Activated T-cell treated with anti-CD3 and anti-CD28 coated beads, Interleukin-2, amount 50 U/mL, for 1 hour (primary cell): ENCODE measurements around the gene NOVA2.
A peak's percentile ranks its signal among the peaks of the same experiment; 100 is the strongest.

Experiments
- DNase-seq: peaks from one replicate; pipeline ENCODE4 v3.0.0-alpha.2; 2020

The NOVA2 gene

DNA sequence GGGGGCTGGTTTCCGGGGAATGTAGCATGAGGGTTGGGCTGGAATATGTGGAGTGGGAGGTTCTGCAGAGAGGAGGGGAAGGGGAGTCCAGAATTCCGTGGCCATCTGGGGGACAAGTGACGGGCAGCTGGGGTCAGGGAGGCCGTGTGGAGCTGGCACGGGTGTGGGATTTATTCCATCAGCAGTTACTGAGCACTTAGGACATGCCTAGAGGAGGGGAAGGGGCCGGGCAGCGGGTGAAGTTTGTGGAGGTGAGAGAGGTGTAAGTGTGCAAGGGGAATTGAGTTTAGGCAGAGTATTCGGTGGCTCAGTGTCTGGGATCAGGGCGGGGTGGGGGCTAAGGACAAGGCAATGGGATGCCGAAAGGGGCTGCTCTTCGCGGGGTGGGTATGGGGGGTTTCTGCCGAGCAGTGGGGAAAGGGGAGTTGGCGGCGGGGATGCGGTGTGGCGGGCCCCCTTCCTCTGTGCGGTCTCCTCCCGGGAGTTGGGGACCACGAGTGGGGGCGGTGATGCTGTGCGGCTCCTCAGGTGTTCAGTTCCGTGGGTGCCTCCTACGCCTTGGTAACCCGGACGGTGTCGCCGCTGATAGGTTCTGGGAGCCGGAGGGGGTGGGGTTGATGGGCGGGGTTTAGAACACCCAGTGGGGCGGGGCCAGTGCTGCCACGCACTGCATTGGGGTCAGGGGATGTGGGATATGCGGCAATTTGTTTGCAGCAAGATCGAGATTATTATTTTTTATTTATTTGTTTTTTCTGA, 27.0 kb upstream of the NOVA2 start:
- peak; percentile 75 for DNase-seq

DNA sequence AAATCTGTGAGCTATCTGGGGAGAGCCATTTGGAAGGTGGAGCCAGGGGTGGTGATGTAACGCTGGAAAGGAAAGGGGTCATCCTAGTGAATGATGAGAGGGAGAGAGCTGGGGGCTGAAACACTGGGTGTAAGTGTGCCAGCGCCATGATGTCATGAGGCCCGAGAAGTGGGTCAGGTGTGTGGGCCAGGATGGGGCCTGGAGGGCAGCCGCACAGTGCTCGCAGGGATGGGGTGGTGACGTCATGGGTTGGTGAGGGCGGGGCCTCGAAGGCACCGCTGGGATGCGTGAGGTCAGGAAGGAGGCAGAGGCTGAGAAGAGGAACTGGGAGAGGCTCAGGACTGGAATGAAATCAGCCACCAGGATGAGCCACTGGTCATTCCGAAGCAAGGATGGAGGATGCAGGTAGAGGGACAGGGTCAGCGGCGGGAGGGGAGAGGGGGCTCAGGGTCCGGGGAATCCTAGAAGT, 26.0 kb upstream of the NOVA2 start:
- DNase-seq = no peak

DNA sequence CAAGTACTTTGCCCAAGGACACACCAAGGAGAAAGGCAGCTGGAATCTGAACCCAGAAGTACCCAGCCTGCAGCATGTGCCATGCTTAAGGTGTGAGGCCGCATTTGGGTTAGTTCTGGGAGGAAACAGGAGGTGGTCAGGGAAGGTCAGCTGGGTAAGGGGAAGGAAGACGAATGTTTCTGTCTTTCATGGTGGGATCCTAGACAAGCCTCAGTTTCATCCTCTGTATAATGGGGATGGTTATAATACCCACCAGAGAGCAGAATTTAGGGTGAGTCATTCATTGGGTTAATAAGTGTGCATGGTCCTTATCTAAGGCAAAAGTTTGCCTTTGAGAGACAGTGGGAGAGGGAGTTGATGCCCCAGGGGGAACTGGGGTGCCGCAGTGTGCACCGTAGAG, 25.2 kb upstream of the NOVA2 start:
- no peak for DNase-seq

DNA sequence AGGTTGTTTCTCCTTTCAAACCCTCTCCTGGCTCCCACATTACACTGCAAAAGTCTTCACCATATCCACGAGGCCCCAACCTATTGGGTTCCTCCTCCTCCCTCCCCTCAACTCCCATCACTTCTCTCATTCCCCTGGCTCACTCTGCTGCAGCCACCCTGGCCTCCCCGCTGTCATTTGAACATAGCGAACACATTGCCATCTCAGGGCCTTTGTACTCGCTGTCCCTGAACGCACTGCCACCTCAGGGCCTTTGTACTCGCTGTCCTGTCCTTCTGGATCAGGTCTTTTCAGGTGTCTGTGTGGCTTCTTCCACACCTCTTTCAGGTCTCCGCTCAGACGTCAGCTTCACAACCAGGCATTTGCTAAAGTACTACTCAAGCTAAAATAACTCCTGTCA, 23.3 kb upstream of the NOVA2 start:
- DNase-seq = no peak

DNA sequence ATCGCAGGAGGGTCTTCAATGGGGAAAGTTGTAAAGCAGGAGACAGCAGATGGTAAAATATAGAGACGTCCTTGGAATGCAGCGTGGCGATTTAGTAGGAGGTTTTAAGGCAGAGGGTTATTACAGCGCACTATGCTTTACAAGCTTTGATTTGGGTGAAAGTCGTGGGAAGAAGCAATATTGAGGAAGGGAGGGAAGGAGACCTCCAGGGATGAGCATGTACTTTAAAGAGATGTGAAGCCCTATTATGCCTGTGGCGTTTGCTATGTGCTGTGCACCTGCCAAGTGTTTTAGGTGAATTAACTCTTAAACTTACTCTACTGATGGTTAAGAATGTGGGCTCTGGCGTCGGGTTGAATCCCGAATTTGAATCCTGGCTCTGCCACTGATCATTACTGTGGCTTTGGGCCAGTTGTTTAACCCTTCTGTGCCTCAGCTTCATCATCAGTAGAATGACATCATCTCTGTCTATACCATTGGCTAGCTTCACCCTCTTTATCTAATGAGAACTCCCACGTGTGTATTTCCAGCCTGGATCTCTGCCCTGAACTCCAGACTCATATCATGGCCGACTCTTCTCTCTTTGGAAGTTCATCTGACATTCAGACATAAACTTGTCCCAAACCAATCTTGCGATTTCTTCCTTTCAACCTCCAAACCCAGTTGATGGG, 22.2 kb upstream of the NOVA2 start:
- no peak for DNase-seq

DNA sequence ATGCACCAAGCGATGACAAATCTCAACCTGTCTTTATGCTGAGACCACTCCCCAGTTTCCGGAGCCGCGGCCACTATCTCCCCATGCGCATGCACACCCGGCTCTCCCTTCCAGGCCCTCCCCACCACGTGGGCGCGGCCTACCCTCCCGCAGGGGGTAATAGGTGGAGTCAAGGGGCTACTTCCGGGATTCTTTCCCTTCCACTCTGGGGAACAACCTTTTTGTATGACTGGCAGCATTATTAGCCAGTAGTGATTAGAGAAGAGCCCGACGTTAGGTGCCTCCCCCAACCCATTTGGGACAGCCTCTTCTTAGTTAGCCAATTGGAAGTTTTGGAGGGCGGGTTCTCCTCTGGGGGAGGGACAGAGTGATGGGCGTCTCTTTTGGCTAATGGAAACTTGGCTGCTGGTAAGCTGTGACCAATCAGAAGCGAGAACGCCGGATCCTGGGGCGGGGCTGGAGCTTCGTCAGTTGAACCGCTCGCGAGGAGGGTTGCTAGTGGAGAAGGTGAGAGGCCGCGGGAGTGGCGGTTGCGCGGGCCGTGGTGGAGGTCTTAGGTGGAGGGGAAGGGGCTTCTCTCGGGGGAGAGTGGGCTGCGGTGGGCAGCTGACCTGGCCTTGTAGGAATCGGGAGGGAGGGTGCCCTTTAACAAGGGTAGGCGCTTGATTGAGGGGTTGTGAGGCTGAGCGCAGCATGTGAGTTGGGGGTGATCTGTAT, 21.5 kb upstream of the NOVA2 start, which contains the start of gene CCDC61:
Gene CCDC61, plus strand, starts transcription at position 470 of the 717 bp plus-strand sequence. CDS start 7,552 bp downstream, outside the sequence.
- DNase-seq = peak; percentile 96

DNA sequence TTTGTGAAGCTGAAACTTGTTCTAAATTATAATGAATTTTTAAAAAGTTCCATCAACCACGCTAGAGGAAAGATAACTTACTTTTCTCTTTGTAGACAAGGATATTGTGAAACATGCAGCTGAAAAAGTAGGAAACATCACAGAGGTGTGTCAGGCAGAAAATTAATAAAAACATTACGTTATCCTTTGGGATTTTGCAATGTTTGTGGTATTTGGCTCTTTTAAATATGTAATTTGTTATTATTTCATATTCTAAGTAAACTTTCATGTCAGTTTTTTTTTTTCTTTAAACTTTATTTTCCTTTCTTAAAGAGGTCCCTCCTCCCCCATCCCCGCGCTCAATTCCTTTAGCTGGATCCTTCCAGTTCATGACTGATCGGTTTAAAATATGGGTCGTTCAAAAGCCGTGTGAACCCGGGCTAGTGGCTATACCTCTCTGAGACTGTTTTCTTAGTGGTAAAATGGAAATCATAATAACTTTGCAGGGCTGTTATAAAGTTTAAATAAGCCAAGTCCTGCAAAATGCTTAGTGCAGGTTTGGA, 20.9 kb upstream of the NOVA2 start:
- DNase-seq = no peak

DNA sequence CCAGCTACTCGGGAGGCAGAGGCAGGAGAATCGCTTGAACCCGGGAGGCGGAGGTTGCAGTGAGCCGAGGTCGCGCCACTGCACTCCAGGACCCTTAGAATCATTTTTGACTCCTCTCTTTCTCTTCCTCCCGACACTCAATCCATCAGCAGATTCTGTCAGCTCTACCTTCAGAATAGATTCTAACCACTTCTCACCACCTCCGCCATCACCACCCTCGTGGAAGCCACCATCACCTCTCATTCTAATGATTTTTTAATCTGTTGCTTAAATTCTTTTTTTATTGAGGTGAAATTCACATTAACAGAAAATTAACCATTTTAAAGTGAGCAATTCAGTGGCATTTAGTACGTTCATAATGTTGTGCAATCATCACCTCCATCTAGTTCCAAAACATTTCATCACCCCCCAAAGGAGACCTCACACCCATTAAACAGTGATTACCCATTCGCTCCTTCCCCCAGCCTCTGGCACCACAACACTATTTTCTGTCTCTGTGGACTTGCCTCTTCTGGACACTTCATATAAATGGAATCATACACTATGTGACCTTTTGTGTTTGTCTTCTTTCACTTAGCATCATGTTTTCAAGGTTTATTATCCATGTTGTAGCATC, 16.6 kb upstream of the NOVA2 start:
- no peak for DNase-seq

DNA sequence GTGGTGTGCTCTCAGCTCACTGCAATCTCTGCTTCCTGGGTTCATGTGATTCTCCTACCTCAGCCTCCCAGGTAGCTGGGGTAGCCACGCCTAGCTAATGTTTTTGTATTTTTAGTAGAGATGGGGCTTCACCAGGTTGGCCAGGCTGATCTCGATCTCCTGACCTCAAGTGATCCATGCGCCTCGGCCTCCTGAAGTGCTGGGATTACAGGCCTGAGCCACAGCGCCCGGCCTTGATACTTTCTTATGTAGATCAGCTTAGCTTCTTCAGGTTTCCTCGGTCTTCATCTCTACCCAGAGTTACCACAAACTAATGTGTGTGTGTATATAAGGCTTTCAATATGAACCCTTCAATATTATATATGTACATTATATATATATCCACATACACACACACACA, 11.7 kb upstream of the NOVA2 start:
- no peak for DNase-seq

DNA sequence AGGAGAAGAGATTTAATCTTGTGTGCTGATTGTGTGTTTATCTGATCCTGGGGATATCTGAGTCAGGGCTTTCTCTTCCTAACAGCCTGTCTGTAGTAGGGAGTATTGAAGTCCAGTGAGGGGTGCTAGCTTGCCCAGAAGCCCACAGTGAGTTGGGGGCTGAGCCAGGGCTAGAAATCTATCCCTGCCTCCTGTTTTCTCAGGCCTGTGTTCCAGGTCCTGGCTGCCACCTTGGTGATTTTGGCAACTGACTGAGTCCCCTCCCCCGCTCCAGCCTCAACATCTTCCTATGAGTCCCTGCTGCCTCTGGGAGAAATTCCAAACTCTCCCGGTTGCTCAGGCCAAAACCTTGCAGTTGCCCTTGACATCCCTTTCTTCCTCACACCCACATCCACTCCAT, 7.7 kb upstream of the NOVA2 start:
- DNase-seq = no peak

DNA sequence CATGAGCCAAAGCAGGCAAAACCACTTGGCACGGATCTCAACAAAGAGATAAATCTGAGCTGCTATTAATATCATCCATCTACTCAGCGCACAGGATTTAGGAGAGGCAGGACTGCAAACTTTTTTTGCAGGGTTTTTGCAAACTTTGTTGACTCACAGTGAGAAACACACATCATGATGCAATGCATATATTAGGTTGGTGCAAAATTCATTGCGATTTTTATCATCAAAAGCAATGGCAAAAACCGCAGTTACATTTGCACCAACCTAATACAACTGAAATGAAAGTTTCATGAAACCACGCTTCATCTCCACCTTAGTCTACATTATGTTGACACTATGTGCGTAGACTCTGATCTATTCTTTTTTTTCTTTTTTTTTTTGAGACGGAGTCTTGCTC, 4.5 kb upstream of the NOVA2 start:
- no peak for DNase-seq

DNA sequence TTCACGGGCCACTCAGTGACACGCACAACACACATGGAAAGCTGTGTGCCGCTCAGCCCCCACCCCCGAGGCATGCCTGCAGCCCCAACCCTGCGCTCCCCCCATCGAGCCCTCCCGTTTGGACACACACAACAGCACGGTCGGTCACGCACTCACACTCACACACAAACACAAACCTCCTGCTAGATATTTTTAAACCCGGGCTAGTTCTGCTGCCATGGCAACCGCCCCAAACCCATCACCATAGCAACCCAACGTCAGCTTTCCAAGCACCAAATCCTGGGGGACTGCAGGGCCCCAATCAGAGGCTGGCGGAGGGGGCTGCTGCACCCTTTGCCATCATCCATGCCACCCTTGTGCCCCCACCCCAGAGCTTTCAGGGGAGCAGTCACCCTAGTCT, 2.5 kb upstream of the NOVA2 start:
- DNase-seq = no peak

DNA sequence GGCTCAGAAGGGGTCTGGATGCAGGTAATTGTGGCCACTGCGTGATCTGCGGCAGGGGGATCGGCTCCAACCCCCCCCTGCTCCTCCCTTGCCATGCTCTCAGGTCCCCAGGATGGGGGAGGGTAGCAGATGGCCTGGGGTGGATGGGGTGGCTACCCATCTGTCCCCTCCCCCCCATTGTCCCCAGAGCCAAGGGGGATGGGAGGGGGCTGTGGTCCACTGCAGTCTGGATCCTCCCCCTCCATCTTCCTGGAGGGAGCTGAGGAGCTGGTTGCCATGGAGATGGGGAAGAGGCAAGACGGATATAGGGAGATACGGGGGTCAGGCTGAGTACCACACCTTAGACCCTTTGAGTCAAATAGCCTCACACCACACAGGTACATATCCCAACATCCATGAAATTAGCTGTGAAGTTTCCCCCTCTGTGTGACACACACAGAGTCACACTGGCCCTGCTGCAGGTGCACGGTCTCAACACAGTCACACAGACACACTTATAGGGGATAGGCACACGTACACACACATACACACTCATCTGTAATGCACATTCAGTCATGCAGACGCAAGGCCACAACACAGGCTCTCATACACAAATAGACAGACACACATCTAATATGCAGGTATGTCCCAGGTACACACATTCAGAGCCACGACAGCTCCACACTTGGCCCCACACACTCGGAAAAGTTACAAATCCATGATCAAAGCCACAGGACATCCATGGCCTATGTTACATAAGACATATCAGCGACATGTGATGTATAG, 1.8 kb upstream of the NOVA2 start:
- no peak for DNase-seq

DNA sequence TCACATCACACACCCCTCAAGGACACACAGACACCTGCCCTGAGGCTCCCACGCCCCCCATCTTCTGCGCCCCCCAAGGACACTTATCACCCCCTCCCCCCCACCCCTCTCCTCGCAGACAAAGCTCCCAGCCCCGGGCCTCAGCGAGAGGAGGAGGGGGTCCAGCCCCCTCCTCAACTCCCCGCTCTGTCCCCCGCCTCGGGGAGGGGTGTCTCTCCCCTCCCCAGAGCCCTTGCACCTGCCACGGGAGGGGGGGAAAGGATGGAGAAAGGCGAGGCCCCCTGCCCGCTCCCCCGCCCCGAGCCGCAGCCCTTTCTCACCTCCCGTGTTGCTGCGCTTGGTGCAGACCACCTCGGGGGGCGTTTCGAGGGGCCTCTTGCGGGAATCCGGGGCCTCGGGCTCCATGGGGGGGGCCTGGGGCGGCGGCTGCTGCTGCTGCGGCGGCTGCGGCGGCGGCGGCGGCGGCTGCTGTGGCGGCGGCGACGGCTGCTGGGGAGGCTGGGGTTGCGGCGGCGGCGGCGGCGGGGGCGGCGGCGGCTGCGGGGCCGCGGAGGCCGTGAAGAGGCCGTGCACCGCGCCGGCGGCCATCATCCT, 621 bp downstream of the NOVA2 start:
- peak; percentile 24 for DNase-seq

DNA sequence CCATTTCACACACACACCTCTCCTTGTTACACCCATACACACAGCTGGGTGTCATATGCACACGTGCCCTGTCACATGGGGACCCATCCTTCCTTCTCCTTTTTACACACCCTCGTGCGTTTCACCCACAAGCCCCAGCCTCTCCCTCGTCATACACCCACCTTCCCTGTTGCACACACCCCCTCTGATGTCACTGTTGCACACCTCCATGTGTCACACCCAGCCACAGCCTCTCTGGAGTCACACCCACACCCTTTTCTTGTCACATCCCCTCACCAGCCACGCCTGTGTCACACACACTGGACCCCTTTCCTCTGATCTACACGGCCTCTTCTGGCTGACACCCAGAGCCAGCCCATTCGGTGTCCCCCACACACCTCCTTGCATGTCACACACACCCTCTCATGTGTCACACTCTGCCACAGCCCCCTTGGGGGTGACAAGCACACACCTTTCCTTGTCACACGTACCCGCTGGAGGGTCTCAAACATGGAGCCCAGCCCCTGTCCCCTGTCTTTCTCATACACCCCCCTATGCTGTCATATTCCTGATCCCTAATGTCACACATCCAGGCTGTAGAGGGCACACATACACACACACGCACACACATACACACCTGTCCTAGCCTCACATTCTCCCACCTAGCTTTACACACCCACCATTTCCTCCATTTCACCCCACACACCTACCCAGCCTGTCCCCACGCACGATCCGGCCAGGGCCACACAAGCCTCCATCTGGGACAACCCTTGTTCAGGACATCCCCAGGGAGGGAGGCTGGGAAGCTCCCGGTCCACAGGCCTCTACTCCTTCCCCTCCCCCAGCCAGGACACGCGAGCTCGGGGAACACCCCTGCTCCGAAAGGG, 1.4 kb downstream of the NOVA2 start:
- DNase-seq = peak; percentile 26

DNA sequence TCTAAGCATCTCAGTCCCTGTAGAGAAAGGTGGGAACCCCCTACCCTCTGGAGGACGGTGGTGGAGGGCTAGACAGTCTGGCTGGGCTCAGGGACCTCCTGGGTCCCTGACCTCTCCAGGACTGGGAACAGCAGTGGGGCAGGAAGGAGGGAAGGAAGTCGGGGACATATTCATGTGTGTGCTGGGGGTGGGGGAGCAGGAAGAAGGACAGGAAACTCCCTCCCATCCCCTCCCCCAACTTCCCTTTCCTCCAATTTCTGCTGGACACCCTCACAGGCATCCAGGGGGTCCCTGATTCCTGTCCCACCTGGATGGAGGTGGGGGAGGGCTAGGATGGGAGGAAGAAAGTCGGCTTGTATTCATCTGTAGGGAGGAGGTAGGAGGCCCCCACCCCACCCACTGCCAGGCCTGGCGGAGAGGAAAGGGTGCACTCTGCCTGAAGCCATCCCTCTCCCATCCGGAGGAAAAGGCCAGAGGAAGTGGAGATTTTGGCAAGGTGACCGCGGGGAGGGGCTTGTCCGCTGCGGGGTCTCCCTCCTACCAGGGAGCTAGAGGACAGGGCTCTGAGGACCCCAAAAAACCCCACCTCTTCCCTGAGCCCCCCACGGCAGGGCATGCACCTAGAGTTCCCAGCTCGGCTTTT, 2.3 kb downstream of the NOVA2 start:
- DNase-seq = no peak

DNA sequence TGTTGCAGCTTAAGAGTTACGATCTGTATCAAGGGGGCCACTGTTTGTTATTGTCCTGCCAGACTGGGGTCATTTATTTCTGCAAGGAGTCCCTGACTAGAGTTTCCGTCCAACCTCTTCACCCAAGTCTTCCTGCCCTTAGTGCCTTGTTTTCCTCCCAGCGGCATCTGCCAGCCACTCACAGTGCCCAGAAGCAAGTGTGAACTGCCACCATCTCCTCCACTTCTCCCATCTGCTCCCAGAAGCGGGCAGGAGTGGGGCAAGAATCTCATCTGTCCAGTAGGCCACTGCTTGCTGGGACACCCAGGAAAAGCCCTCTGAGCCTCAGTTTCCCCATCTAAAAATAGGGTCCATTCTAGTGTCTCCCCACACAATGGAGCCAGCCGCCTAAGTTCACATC, 4.0 kb downstream of the NOVA2 start:
- no peak for DNase-seq

DNA sequence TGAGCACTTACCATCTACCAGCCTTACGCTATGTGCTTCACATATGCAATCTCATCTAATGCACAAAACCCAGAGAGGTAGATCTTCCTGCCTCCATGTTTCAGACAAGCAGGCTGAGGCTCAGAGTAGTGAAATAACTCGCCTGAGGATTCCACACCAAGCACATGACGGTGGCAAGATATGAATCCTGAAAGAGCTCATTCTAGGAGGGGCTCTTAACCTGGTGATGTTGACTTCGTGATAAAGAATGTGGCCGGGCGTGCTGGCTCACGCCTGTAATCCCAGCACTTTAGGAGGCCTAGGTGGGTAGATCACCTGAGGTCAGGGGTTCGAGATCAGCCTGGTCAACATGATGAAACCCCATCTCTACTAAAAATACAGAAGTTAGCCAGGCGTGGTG, 5.0 kb downstream of the NOVA2 start:
- DNase-seq = no peak

DNA sequence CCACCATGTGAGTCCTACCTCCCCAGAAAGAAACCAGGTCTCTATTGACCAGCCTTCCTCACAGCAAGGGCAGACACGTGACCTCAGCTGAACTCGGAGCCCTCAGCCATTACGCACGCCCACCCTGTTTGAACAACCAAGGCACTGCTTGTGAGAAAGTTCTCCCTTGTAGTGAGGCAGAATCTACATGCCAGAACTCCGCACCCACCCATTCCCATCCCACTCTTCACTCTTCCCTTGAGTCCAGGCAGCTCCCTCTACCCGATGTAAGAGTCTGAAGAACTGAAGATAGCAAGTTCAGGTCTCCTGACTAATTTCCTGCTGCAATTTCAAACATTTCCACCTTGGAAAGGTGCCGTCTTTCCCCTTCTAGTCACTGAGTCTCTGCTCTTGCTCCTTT, 6.4 kb downstream of the NOVA2 start:
- no peak for DNase-seq

DNA sequence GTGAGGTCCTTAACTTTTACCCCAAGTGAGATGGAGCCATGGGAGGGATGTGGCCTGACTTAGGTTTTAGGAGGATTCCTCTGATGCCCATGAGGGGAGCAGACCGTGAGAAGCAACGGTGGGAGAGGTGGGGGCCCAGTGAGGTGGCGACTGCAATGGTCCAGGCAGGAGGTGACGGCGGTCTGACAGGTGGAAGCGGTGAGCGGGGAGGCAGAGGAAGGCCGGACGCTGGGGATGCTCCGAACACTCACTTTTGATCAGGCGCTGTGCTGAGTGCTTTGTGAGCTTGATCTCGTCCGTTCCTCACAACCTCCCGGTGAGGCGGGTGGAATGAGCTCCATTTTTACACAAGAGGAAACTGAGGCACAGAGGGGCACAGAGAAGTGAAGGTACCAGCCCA, 11.6 kb downstream of the NOVA2 start:
- DNase-seq = no peak
